ENCODE measurements around the gene RNF26.
A peak's percentile ranks its signal among the peaks of the same experiment; 100 is the strongest.

RNF26 gene

GRCh38 chr11:119356349-119357031 lies 22.2 kb downstream of the RNF26 start:
- DNase-seq: peak; percentile 63 to 75

DNA sequence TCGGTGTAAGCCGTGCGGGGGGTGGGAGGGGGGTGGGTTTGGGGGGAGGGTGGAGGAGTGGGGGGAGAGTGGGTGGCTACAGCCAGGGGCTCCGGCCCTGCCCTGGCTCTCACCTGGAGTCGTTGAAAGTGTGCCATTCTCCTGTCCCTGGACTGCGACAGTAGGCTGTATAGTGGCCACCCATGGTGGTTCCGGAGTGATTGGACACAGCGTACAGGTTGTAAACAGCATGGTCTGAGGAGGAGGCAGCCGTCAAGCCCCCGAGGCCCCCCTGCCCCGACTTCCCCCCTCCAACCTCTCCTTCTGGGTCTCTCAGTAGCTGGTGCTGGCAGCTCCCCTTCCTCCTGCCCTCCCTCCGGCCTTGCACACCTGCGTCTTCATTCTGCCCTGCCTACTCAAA lies 22.7 kb downstream of the RNF26 start:
- no peak for DNase-seq

DNA sequence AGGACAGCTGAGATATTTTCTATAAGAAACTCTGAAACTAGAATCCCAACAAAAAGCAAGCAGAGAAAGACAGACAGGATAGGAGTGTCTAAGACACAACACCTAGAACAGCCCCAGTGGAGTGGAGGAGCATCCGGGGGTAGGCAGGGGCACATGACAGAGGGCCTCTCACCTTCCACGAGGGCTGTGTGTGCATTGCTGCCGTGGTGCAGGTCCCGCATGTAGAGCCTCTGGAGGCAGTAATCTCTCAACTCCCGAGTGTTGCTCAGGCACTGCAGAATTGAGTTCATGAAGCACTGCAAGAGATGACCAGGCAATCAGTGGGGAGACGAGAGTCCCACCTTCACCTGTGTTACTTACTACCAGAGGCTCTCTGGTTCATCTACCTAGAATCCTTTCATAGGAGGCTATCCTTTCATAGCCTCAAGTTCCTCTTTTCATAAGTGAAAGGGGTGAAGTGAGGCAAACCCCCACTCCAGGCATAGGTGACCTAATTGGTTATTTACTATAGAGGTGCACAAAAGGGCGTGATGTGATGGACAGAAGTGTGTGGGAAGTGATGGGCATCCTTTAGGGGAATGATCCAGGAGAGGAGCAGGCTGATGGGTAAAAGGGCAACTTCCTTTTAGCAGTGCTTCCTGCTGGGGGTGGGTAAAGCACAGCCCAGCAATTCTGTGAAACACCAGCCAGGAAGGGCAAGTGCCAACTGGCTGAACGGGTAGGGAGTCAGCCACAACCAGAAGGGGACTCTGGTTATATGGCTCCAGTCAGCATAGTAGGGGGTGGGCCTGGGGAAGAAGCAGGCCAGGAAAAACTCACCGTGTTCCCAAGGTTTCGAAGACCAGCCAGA lies 25.3 kb downstream of the RNF26 start:
- DNase-seq: no peak

GRCh38 chr11:119361056-119361787 lies 26.9 kb downstream of the RNF26 start:
- DNase-seq: peak; percentile 44 to 49

GRCh38 chr11:119361941-119362725 lies 27.8 kb downstream of the RNF26 start:
- no peak for DNase-seq

GRCh38 chr11:119362741-119363080 lies 28.4 kb downstream of the RNF26 start:
- no peak for DNase-seq

DNA sequence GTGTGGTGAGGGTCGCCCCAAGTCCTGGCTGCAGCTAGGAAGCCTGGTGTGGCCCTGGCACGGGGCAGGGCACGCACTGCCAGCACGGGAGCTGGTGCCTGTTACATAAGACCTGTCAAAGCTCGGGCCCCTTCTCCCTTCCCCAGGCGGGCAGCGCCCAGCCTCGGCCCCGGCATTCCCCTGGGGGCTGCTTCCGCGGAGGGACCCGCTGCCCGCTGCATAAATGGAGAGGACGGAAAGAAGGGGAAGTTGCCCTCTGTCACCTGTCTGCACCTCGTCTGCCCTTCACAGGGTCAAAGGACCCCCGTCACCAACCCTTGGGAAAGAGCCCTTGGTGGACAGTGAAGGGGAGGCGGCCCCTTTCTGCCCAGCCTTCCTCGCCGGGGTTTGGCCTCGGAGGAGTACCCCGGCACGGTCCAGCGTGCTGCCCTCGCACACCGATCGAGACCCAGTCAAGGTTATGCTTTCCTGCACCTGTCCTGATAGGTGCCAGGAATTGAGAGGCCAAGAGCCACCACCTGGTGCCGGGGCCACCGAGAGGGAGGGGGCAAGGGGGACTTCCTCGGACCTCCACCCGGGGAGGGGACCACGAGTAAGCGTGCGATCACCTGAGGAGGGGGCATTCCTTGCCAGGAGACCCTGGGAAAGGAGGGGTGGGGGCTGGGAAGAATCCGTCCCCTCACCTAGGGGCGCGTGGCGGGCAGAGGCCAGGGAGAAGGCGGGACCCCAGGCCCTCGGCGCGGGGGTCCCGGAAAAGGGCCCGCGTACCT lies 28.9 kb downstream of the RNF26 start:
- DNase-seq: no peak

DNA sequence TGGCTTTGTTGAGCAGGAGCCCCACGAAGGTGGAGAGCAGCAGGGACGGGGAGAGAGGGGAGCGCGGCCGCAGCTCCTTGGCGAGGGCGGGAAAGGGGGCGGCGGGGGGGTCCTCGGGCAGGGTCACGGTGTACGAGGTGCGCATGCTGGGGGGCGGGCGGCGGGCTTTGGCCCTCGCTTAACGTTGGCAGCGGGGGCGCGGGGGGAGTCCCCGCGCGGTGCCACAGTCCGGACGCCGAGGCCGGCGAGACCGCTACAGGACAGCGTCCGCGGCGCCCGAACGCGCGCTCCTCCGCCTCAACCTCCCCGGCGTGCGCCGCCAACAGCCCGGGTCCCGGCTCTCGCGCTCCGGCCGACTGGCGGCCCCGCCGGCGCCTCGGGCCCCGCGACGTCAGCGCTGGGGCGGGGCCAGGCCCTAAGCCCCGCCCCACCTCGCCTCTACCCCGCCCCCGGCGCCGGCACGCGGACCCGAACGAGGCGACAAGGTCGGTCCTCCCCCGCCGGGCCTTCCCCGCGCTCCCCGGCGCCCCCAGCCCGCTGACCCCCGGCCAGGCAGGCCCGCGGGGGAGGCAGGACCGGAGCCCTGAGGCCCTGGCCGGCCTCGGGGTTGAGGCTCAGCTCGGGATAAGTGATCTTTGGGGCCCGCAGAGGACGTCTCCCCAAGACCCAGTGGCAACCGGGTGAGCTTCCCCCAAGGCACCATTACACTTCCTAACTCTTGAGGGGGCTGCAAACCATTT lies 29.7 kb downstream of the RNF26 start:
- DNase-seq: peak; percentile 34 to 62

- DNase-seq: no peak
Observed at GRCh38 chr11:119365071-119365591, 30.8 kb downstream of the RNF26 start.

DNA sequence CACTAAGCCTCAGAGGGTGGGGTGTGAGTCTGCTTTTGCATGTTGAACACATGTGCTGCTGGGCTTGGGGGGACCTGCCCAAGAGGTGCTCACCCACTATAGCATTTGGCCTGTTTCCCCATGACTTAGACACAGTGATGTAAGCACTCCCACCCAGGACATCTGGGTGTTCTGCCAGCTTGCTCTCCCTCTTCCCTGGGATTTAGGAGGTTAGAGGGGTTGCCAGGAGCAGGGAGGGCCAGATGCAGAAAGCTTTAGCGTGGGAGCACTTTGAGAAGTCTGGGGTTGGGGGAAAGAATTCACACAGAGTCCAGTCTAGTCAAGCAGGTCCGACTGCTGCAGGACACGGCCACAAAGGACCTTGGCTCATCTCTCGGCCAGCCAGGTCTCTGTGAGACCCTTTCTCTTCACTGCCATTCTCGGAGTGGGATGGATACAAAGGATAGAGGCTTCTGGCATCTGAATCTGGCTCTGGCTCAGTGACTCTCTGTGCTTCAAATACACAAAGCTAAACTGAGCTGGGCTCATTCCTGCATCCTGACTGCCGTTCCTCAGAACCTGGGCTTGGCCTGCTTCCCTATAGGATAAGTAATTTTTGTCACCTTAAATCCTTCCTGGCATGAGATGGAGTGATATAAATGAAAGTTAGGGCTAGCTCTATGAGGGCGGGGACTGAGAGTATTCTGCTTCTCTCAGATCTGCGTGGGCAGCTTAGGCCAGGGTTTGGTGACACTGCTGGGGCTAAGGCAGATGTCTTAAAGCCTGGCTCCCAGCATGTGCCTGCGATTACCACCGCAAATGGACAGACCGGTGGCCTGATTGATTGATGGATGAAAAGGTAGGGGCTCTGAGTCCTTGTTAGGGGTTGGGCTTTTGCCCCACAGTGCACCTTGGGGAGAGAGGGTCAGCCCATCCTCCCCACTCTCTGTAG lies 32.6 kb downstream of the RNF26 start:
- no peak for DNase-seq

- no peak for DNase-seq
Observed at GRCh38 chr11:119367661-119368120, 33.4 kb downstream of the RNF26 start.

- no peak for DNase-seq
Observed at GRCh38 chr11:119368121-119369034, 34.1 kb downstream of the RNF26 start.

DNA sequence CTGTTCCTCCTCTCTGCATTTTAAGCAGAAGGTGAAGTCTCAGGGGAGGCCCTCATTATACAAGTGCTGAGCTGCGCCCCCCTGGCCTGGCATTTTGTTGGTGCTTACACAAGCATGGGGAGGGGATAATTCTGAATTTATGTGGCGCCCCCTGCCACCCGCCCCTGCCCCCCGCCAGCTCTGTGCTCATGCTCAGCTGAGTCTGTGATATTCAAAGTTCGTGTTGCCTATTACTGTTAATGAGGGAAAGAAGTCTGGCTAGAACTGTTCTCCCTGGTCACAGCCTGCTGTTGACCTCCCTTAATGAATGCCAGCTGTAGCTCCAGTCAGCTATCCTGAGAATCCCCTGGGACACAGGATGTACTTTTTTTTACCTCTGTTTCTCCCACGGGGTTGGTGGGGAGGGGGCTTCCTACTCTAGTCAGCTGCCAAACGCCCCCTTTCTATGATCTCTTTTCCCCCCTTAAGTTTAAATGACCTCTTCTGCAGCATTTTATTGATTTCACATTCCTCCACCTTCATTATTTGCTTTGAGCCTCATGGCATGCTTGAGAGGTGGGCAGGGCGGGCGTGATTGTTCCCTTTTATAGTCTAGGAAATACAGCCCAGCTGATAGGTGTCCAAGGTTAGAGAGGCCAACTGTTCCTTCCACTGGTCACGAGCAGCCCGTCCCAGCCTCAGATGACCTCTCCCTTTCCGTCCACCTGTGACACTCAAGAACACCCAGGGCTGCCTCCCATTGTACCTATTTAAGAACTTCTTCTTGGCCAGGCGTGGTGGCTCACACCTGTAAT lies 35.0 kb downstream of the RNF26 start:
- no peak for DNase-seq

- no peak for DNase-seq
Observed at GRCh38 chr11:119370486-119371046, 36.2 kb downstream of the RNF26 start.

DNA sequence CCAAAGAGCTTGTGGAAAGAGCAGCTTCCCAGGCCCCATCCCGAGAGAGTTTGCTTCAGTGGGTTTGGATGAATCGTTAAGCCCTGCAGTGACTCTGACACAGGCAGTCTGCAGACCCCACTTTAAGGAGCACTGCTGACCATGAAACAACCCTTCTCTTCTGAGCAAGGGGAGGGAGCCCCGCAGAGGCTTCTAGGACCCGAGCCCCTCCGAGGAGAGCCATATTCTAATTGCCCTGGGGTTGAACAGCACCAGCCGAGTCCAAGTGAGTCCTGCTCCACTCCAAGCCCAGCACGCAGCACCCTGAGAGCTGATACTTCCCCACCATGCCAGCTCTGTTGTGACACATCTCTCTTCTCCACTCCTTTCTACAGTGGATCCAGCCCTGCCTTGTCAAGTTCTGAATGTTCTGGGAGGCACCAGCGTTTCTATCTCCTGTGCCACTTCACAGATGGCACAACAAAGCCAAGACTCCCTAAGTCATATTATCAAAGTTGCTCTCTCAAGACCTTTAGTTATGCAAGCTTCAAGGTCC lies 36.8 kb downstream of the RNF26 start:
- no peak for DNase-seq

GRCh38 chr11:119371778-119372182 lies 37.5 kb downstream of the RNF26 start:
- no peak for DNase-seq

Data from stimulated activated CD4-positive, alpha-beta T cell treated with anti-CD3 and anti-CD28 coated beads, Interleukin-2, amount 100 ng/mL, for 48 hours (primary cell).